Neural progenitor cell (in vitro differentiated cells): Measurements from ENCODE around the gene KCNH6. TPM values are rescaled to one million over a fixed set of nuclear protein-coding genes. Genes with fewer than 3 reads are reported as not detected.

Experiments
- DNase-seq: peaks from one replicate; pipeline ENCODE4 v3.0.0-alpha.2; 2016; ENCODE audit warnings: low spot score
- H2AFZ ChIP-seq: fragments of 200-600 bp; sonication (generic); replicated peaks from 2 replicates; pipeline ENCODE4 v1.6.1; 2016; ENCODE audit warnings: antibody characterized with exemption
- H3F3A ChIP-seq: fragments of 200-600 bp; sonication (generic); 2 replicates; pipeline ENCODE4 v1.6.1; 2016; ENCODE audit warnings: antibody characterized with exemption, low read depth
- H3K27ac ChIP-seq: fragments of 200-600 bp; sonication (generic); 2 replicates; pipeline ENCODE4 v1.5.1; 2016; ENCODE audit warnings: mild to moderate bottlenecking
- H3K27me3 ChIP-seq: fragments of 200-600 bp; sonication (generic); 2 replicates; pipeline ENCODE4 v1.6.1; 2016; ENCODE audit warnings: mild to moderate bottlenecking, moderate library complexity
- H3K36me3 ChIP-seq: fragments of 200-600 bp; sonication (generic); 2 replicates; pipeline ENCODE4 v1.5.1; 2016
- H3K4me1 ChIP-seq: fragments of 200-600 bp; sonication (generic); 2 replicates; pipeline ENCODE4 v1.6.1; 2016; ENCODE audit warnings: mixed run types
- H3K4me2 ChIP-seq: fragments of 200-600 bp; sonication (generic); 2 replicates; pipeline ENCODE4 v1.6.1; 2016
- H3K4me3 ChIP-seq: fragments of 200-600 bp; sonication (generic); 2 replicates; pipeline ENCODE4 v1.5.1; 2016
- H3K79me2 ChIP-seq: fragments of 200-600 bp; sonication (generic); 2 replicates; pipeline ENCODE4 v1.6.1; 2016; ENCODE audit warnings: low read depth
- H3K9ac ChIP-seq: fragments of 200-600 bp; sonication (generic); 2 replicates; pipeline ENCODE4 v1.6.1; 2016
- H3K9me3 ChIP-seq: fragments of 200-600 bp; sonication (generic); 2 replicates; pipeline ENCODE4 v1.5.1; 2016; ENCODE audit warnings: low read depth
- H4K20me1 ChIP-seq: fragments of 200-600 bp; sonication (generic); 2 replicates; pipeline ENCODE4 v1.6.1; 2016; ENCODE audit warnings: low read depth
- H3K27ac Mint-ChIP-seq: 3 replicates; pipeline ENCODE4 v1.8.0; 2021; ENCODE audit warnings: mixed read lengths
- H3K27me3 Mint-ChIP-seq: 2 replicates; pipeline ENCODE4 v1.8.0; 2022; ENCODE audit warnings: low read depth, mild to moderate bottlenecking, inconsistent platforms, moderate library complexity, mixed read lengths; ENCODE audit not compliant: insufficient read depth
- H3K36me3 Mint-ChIP-seq: 3 replicates; pipeline ENCODE4 v1.8.0; 2021; ENCODE audit warnings: mixed read lengths
- H3K4me1 Mint-ChIP-seq: 3 replicates; pipeline ENCODE4 v1.8.0; 2021; ENCODE audit warnings: mixed read lengths
- H3K4me3 Mint-ChIP-seq: 3 replicates; pipeline ENCODE4 v1.8.0; 2021; ENCODE audit warnings: mild to moderate bottlenecking, moderate library complexity, mixed read lengths
- H3K9me3 Mint-ChIP-seq: 3 replicates; pipeline ENCODE4 v1.8.0; 2020; ENCODE audit warnings: mixed read lengths
- EZH2 ChIP-seq: fragments of 200-600 bp; sonication (generic); IDR thresholded peaks from 2 replicates; pipeline ENCODE4 v1.6.1; 2017; ENCODE audit warnings: antibody characterized with exemption, mild to moderate bottlenecking, moderate library complexity
- EZH2phosphoT487 ChIP-seq: fragments of 200-600 bp; sonication (generic); IDR thresholded peaks from 2 replicates; pipeline ENCODE4 v1.6.1; 2017; ENCODE audit warnings: antibody characterized with exemption
- total RNA-seq: library from RNA; depleted of rRNA; stranded (reverse); fragments of >200 nt; gene quantifications from 2 replicates; pipeline ENCODE4 v1.2.3, GENCODE V29; 2015; ENCODE audit warnings: low replicate concordance
- TF ChIP-seq, protein P1 (sequence below): fragments of 200-600 bp; sonication (generic); IDR thresholded peaks from 2 replicates; pipeline ENCODE4 v1.5.1; 2017; ENCODE audit warnings: antibody characterized with exemption, mild to moderate bottlenecking

KCNH6 gene, protein sequence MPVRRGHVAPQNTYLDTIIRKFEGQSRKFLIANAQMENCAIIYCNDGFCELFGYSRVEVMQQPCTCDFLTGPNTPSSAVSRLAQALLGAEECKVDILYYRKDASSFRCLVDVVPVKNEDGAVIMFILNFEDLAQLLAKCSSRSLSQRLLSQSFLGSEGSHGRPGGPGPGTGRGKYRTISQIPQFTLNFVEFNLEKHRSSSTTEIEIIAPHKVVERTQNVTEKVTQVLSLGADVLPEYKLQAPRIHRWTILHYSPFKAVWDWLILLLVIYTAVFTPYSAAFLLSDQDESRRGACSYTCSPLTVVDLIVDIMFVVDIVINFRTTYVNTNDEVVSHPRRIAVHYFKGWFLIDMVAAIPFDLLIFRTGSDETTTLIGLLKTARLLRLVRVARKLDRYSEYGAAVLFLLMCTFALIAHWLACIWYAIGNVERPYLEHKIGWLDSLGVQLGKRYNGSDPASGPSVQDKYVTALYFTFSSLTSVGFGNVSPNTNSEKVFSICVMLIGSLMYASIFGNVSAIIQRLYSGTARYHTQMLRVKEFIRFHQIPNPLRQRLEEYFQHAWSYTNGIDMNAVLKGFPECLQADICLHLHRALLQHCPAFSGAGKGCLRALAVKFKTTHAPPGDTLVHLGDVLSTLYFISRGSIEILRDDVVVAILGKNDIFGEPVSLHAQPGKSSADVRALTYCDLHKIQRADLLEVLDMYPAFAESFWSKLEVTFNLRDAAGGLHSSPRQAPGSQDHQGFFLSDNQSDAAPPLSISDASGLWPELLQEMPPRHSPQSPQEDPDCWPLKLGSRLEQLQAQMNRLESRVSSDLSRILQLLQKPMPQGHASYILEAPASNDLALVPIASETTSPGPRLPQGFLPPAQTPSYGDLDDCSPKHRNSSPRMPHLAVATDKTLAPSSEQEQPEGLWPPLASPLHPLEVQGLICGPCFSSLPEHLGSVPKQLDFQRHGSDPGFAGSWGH
- total RNA-seq = 0.03 TPM in 1 of 2 replicates, not detected in the other

DNA sequence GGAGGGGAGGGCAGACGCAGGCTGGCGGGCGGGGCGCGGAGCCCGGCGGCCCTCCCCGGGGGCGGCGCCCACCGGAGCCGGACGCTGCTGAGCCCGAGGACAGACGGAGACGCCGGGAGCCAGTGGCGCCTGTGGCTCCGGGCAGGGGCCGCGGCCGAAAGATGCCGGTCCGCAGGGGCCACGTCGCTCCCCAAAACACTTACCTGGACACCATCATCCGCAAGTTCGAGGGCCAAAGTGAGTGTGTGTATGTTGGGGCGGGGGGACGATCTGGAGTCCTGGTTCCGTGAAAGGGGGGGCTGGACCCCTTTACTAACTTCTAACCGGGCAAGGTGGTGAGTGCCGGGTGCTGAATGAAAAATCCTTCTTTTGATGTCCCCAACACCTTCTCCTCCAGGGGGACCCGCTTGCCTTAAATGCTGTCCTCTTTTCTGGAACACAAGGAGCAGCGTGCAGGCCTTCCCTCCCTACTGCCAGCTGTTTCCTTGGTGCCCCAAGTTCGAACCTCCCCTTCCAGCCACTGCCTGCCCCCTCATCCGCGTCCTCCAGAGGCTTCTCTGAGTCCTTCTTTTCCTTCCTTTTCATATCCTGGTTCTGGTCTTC is at the start of gene KCNH6:
KCNH6 (plus strand) TSS at position 106 of the 603 bp plus-strand sequence; CDS start at position 162, 56 bp downstream.
- H3K4me1 ChIP-seq = no peaks in the 10 kb centered on the region
- no peaks in the 10 kb centered on the region for H3F3A ChIP-seq
- peak within 1 kb of the TSS; percentile 41 for H3K4me3 ChIP-seq
- H3K9me3 Mint-ChIP-seq = no peaks in the 10 kb centered on the region
- peaks cover 43% of the 10 kb centered on the region for H3K27me3 Mint-ChIP-seq
- H4K20me1 ChIP-seq = peaks cover 12% of the 10 kb centered on the region
- peak within 1 kb of the TSS; percentile 65 for H3K4me3 Mint-ChIP-seq
- peaks cover 19% of the 10 kb centered on the region for H3K27me3 ChIP-seq
- no peaks in the 10 kb centered on the region for H3K36me3 Mint-ChIP-seq
- H3K27ac Mint-ChIP-seq = no peak within 1 kb of the TSS
- peaks cover 4% of the 10 kb centered on the region for H3K4me1 Mint-ChIP-seq
- H2AFZ ChIP-seq = no peak within 1 kb of the TSS
- no peaks in the 10 kb centered on the region for H3K9me3 ChIP-seq
- no peaks in the 10 kb centered on the region for H3K79me2 ChIP-seq
- DNase-seq = peak; percentile 55
- no peaks in the 10 kb centered on the region for H3K36me3 ChIP-seq
- no peak within 1 kb of the TSS for H3K27ac ChIP-seq
- no peak within 1 kb of the TSS for H3K9ac ChIP-seq
- TF ChIP-seq EZH2phosphoT487 = no peak
- TF ChIP-seq, protein P1, sequence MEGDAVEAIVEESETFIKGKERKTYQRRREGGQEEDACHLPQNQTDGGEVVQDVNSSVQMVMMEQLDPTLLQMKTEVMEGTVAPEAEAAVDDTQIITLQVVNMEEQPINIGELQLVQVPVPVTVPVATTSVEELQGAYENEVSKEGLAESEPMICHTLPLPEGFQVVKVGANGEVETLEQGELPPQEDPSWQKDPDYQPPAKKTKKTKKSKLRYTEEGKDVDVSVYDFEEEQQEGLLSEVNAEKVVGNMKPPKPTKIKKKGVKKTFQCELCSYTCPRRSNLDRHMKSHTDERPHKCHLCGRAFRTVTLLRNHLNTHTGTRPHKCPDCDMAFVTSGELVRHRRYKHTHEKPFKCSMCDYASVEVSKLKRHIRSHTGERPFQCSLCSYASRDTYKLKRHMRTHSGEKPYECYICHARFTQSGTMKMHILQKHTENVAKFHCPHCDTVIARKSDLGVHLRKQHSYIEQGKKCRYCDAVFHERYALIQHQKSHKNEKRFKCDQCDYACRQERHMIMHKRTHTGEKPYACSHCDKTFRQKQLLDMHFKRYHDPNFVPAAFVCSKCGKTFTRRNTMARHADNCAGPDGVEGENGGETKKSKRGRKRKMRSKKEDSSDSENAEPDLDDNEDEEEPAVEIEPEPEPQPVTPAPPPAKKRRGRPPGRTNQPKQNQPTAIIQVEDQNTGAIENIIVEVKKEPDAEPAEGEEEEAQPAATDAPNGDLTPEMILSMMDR = peak; percentile 13
- peak within 1 kb of the TSS; percentile 79 for H3K4me2 ChIP-seq

GRCh38 chr17:63474174-63474573 is 49.0 kb upstream of the KCNH6 start:
- H3K9me3 ChIP-seq = no peaks in the 10 kb centered on the region
- peaks cover 59% of the 10 kb centered on the region for H3K27me3 ChIP-seq
- no peak overlapping the region for H3K9ac ChIP-seq

More at GRCh38 chr17:63474174-63474573, 49.0 kb upstream of the KCNH6 start:
- no peak overlapping the region for H3K4me2 ChIP-seq
- H2AFZ ChIP-seq = no peak overlapping the region
- TF ChIP-seq EZH2 (no peak), EZH2phosphoT487 (no peak)
- TF ChIP-seq, protein P1 = no peak
- Mint-ChIP-seq H3K27ac (no peak overlapping the region), H3K36me3 (no peaks in the 10 kb centered on the region), H3K27me3 (peaks cover 41% of the 10 kb centered on the region), H3K4me3 (no peak overlapping the region), H3K9me3 (no peaks in the 10 kb centered on the region), H3K4me1 (peaks cover 13% of the 10 kb centered on the region)
- no peak for DNase-seq
- peaks cover 12% of the 10 kb centered on the region for H4K20me1 ChIP-seq
- H3K4me1 ChIP-seq = peaks cover 7% of the 10 kb centered on the region
- no peaks in the 10 kb centered on the region for H3K36me3 ChIP-seq
- H3K79me2 ChIP-seq = no peaks in the 10 kb centered on the region
- no peak overlapping the region for H3K27ac ChIP-seq
- H3K4me3 ChIP-seq = no peak overlapping the region
- H3F3A ChIP-seq = peaks cover 7% of the 10 kb centered on the region
